Smooth muscle cell (in vitro differentiated cells): ENCODE data around the gene CDAN1. TPM values are rescaled to one million over a fixed set of nuclear protein-coding genes. Genes with fewer than 3 reads are reported as not detected.

Experiments used
- DNase-seq: peaks from one replicate; lab custom pipeline; 2025; ENCODE audit not compliant: unreplicated experiment; lab: John Stamatoyannopoulos, UW
- H2AFZ ChIP-seq: fragments of 200-600 bp; sonication (generic); 2 replicates; pipeline ENCODE4 v1.6.0; 2016; ENCODE audit warnings: antibody characterized with exemption, low read depth, mild to moderate bottlenecking
- H3F3A ChIP-seq: fragments of 200-600 bp; sonication (generic); 2 replicates; pipeline ENCODE4 v1.6.0; 2017; ENCODE audit warnings: antibody characterized with exemption, low read depth
- H3K27ac ChIP-seq: fragments of 200-600 bp; sonication (generic); 2 replicates; pipeline ENCODE4 v1.5.1; 2016; ENCODE audit warnings: low read depth, mild to moderate bottlenecking
- H3K27me3 ChIP-seq: fragments of 200-600 bp; sonication (generic); 2 replicates; pipeline ENCODE4 v1.6.1; 2016; ENCODE audit warnings: low read depth, mild to moderate bottlenecking
- H3K36me3 ChIP-seq: fragments of 200-600 bp; sonication (generic); 2 replicates; pipeline ENCODE4 v1.5.1; 2016; ENCODE audit warnings: low read depth
- H3K4me1 ChIP-seq: fragments of 200-600 bp; sonication (generic); 2 replicates; pipeline ENCODE4 v1.5.1; 2016; ENCODE audit warnings: low read depth
- H3K4me2 ChIP-seq: fragments of 200-600 bp; sonication (generic); 2 replicates; pipeline ENCODE4 v1.6.0; 2016; ENCODE audit warnings: mild to moderate bottlenecking
- H3K4me3 ChIP-seq: fragments of 200-600 bp; sonication (generic); 2 replicates; pipeline ENCODE4 v1.5.1; 2016; ENCODE audit warnings: mild to moderate bottlenecking
- H3K79me2 ChIP-seq: fragments of 200-600 bp; sonication (generic); 2 replicates; pipeline ENCODE4 v1.6.0; 2016; ENCODE audit warnings: low read depth, mild to moderate bottlenecking
- H3K9ac ChIP-seq: fragments of 200-600 bp; sonication (generic); 2 replicates; pipeline ENCODE4 v1.6.0; 2016; ENCODE audit warnings: low read depth
- H3K9me3 ChIP-seq: fragments of 200-600 bp; sonication (generic); replicated peaks from 2 replicates; pipeline ENCODE4 v1.5.1; 2016; ENCODE audit warnings: low read depth
- H4K20me1 ChIP-seq: fragments of 200-600 bp; sonication (generic); 2 replicates; pipeline ENCODE4 v1.6.0; 2016; ENCODE audit warnings: low read depth
- WGBS: methylation state at CpG from one replicate; pipeline ENCODE4 v1.1.7; 2016; ENCODE audit warnings: low lambda C conversion rate; 5-methylcytosine and 5-hydroxymethylcytosine counted together
- polyA plus RNA-seq: library from polyadenylated mRNA; unstranded; fragments of >200 nt; fragmentation: Nextera tagmentation; extraction: Ambion mirVana; gene quantifications from 2 replicates; pipeline ENCODE4 v1.2.1, GENCODE V29; 2016
- total RNA-seq: library from RNA; depleted of rRNA; stranded (reverse); fragments of >200 nt; gene quantifications from 2 replicates; pipeline ENCODE4 v1.2.3, GENCODE V29; 2014
- TF ChIP-seq, protein P1 (sequence below): fragments of 200-600 bp; sonication (generic); IDR thresholded peaks from 2 replicates; pipeline ENCODE4 v1.5.1; 2017; ENCODE audit warnings: borderline replicate concordance, mild to moderate bottlenecking, antibody characterized with exemption; ENCODE audit not compliant: insufficient read depth, poor library complexity, severe bottlenecking

The CDAN1 gene
- total and polyA plus RNA-seq, 2 experiments from 2014 or later, result 6.1 to 6.9 TPM

DNA sequence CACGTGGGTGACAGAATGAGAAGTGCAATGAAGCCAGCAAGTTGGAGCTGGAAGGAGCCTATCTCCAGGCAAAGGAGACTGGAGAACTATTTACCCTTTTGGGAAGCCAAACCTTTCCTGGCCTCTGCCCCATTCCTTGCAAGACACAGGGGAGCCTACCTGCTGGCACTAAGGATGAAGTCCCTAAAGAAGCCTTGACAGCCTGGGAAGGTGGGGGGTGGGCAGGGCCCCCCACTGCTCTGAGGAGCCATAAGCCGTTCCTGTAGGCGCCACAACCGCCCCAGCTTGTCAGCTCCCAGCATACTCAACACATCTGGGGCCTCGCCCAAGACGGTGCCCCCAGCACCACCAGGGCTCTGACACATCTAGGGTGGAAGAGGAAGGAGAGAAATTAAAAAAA is 5.5 kb downstream of the CDAN1 start:
- TF ChIP-seq, protein P1, sequence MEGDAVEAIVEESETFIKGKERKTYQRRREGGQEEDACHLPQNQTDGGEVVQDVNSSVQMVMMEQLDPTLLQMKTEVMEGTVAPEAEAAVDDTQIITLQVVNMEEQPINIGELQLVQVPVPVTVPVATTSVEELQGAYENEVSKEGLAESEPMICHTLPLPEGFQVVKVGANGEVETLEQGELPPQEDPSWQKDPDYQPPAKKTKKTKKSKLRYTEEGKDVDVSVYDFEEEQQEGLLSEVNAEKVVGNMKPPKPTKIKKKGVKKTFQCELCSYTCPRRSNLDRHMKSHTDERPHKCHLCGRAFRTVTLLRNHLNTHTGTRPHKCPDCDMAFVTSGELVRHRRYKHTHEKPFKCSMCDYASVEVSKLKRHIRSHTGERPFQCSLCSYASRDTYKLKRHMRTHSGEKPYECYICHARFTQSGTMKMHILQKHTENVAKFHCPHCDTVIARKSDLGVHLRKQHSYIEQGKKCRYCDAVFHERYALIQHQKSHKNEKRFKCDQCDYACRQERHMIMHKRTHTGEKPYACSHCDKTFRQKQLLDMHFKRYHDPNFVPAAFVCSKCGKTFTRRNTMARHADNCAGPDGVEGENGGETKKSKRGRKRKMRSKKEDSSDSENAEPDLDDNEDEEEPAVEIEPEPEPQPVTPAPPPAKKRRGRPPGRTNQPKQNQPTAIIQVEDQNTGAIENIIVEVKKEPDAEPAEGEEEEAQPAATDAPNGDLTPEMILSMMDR, result no peak
- H4K20me1 ChIP-seq, result peaks cover 10% of the 10 kb centered on the region
- WGBS, result 91% methylated on average over 6 of the region's 6 CpGs

DNA sequence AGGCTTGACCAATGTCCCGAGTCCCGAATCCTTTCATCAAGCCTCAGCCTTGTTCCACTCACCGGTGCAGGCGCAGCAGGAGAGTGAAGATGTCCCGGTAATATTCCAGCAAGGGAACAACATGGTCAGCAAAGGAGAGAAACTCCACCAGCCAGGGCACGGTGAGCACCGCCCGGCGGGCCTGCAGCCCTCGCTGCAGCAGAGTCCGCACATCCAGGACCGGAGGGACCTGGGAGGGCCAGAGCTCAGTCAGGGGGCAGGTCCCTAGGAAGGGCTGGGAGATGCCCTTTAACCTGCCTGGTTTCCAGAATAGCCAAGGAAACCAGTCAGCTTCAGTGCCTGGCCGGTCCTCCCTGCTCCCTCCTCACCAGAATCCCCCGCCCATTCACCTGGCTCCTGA is 6.4 kb downstream of the CDAN1 start:
- no peak for DNase-seq
- Histone ChIP-seq H3K4me1 (no peaks in the 10 kb centered on the region), H3K79me2 (peaks cover 5% of the 10 kb centered on the region), H3K9me3 (no peaks in the 10 kb centered on the region), H3F3A (no peaks in the 10 kb centered on the region), H3K27me3 (no peaks in the 10 kb centered on the region), H3K4me3 (no peak overlapping the region), H3K4me2 (no peak overlapping the region), H2AFZ (no peak overlapping the region), H4K20me1 (peaks cover 5% of the 10 kb centered on the region), H3K36me3 (no peaks in the 10 kb centered on the region), H3K27ac (no peak overlapping the region), H3K9ac (no peak overlapping the region)
- TF ChIP-seq, protein P1, result no peak
- 97% methylated on average over 14 of the region's 14 CpGs for WGBS

More for the DNA sequence above, 5.5 kb downstream of the CDAN1 start:
- Histone ChIP-seq H3K4me3 (no peak overlapping the region), H3K4me2 (no peak overlapping the region), H3K27me3 (no peaks in the 10 kb centered on the region), H3K4me1 (no peaks in the 10 kb centered on the region), H2AFZ (no peak overlapping the region), H3K79me2 (peaks cover 11% of the 10 kb centered on the region), H3F3A (no peaks in the 10 kb centered on the region), H3K27ac (no peak overlapping the region), H3K9ac (no peak overlapping the region), H3K9me3 (no peaks in the 10 kb centered on the region), H3K36me3 (no peaks in the 10 kb centered on the region)
- no peak for DNase-seq

DNA sequence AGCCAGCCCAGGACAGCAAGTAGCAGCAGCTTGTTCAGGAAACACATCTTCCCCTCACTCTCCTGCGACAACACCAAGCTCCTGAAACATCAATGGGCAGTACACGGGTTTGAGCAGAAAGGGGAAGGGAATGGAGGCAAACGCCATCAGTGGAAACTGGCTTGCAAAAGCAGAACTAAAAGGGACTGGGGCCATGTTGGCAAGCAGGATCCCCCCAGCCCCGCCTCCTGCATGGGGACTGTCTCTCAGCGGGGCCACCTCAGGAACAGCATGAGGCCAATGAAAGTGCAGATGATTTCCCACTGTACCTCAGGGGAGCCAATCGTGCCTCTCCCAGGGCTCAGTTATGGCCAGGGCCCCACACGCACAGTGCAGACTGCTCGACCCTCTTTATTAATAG is 6.8 kb downstream of the CDAN1 start:
- H3K4me1 ChIP-seq, result no peaks in the 10 kb centered on the region
- no peaks in the 10 kb centered on the region for H3K27me3 ChIP-seq
- H3K9ac ChIP-seq, result no peak overlapping the region
- TF ChIP-seq, protein P1, result no peak
- peaks cover under 1% of the 10 kb centered on the region for H3K79me2 ChIP-seq
- H3K4me3 ChIP-seq, result no peak overlapping the region
- no peak overlapping the region for H3K27ac ChIP-seq
- H3K4me2 ChIP-seq, result no peak overlapping the region
- no peak overlapping the region for H2AFZ ChIP-seq
- 93% methylated on average over 8 of the region's 8 CpGs for WGBS
- H3F3A ChIP-seq, result no peaks in the 10 kb centered on the region
- DNase-seq, result no peak
- peaks cover under 1% of the 10 kb centered on the region for H3K36me3 ChIP-seq
- peaks cover under 1% of the 10 kb centered on the region for H4K20me1 ChIP-seq
- H3K9me3 ChIP-seq, result no peaks in the 10 kb centered on the region

DNA sequence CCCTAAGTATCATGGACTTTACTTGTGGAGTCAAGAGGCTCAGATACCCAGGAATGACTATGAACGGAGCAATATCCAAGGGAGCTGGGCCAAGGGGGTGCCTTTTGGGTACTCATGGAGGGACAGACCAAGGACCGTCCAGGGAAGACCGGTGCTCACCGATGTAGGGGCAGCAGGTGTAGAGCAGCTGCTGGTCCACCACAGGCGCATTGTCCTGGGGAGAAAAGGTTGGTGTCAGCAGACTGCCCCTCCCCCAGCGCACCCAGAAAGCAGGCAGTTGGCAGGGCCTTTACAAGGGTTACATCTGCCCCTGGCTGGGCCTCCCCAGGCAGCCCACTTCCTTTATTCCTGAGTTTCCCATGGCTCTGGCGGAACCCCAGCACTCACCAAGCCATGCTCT is 7.5 kb downstream of the CDAN1 start:
- no peak for DNase-seq
- Histone ChIP-seq H3K27me3 (no peaks in the 10 kb centered on the region), H3K4me2 (no peak overlapping the region), H3K9me3 (no peaks in the 10 kb centered on the region), H4K20me1 (no peaks in the 10 kb centered on the region), H3K27ac (no peak overlapping the region), H3F3A (no peaks in the 10 kb centered on the region), H3K4me1 (no peaks in the 10 kb centered on the region), H3K79me2 (no peaks in the 10 kb centered on the region), H3K4me3 (no peak overlapping the region), H3K9ac (no peak overlapping the region), H2AFZ (no peak overlapping the region), H3K36me3 (peaks cover 8% of the 10 kb centered on the region)
- WGBS, result 97% methylated on average over 7 of the region's 7 CpGs
- TF ChIP-seq, protein P1, result no peak
